B cell (primary cell): ENCODE results near the gene PGS1.

Experiments used
- CTCF ChIP-seq: fragments of 200-600 bp; IDR thresholded peaks from one replicate; pipeline ENCODE4 v1.8.0; 2022; ENCODE audit warnings: antibody characterized with exemption, mild to moderate bottlenecking
- EZH2 ChIP-seq: IDR thresholded peaks from 2 replicates; pipeline ENCODE4 v1.6.1; 2012; ENCODE audit warnings: borderline replicate concordance, low read depth, mild to moderate bottlenecking, moderate library complexity, low read length; ENCODE audit not compliant: insufficient read depth, poor library complexity, severe bottlenecking

- TF ChIP-seq CTCF: no peak
- no peak for TF ChIP-seq EZH2
Measured at GRCh38 chr17:78387977-78388941, 9.8 kb downstream of the PGS1 start.
